GM21529 (cell line): ENCODE measurements around the gene PDCD1.
A peak's percentile ranks its signal among the peaks of the same experiment; 100 is the strongest.
"Not testable (repeated sequence)": the region's sequence is repeated elsewhere in the genome, so short reads cannot be mapped to it uniquely, and the experiment has no call there.

Experiments
- ATAC-seq: cut with Tn5 transposase; IDR thresholded peaks from one replicate; pipeline ENCODE4 v1.9.1; 2021; ENCODE audit not compliant: unreplicated experiment

PDCD1 gene

GRCh38 chr2:241858206-241859016, at the start of gene PDCD1:
TSS of gene PDCD1 (minus strand) at chr2:241858894. CDS start at chr2:241858838, 56 bp downstream.
- peak; percentile 47 for ATAC-seq

- not testable (repeated sequence) for ATAC-seq
Observed at GRCh38 chr2:241907831-241908230, 49.1 kb upstream of the PDCD1 start.

GRCh38 chr2:241906826-241907570, 48.3 kb upstream of the PDCD1 start:
- ATAC-seq = no peak

- ATAC-seq = not testable (repeated sequence)
Observed at GRCh38 chr2:241906378-241906770, 47.7 kb upstream of the PDCD1 start.

GRCh38 chr2:241905716-241906377, 47.2 kb upstream of the PDCD1 start:
- no peak for ATAC-seq

GRCh38 chr2:241904791-241905710, 46.4 kb upstream of the PDCD1 start:
- ATAC-seq = no peak

GRCh38 chr2:241904011-241904718, 45.5 kb upstream of the PDCD1 start:
- ATAC-seq = no peak

- no peak for ATAC-seq
Observed at GRCh38 chr2:241903121-241904010, 44.7 kb upstream of the PDCD1 start.

GRCh38 chr2:241902357-241902991, 43.8 kb upstream of the PDCD1 start:
- ATAC-seq = no peak

- no peak for ATAC-seq
Observed at GRCh38 chr2:241901500-241902351, 43.0 kb upstream of the PDCD1 start.

- ATAC-seq = no peak
Observed at GRCh38 chr2:241901018-241901380, 42.3 kb upstream of the PDCD1 start.

GRCh38 chr2:241900251-241901017, 41.7 kb upstream of the PDCD1 start:
- no peak for ATAC-seq

- no peak for ATAC-seq
Observed at GRCh38 chr2:241898463-241899270, 40.0 kb upstream of the PDCD1 start.

- no peak for ATAC-seq
Observed at GRCh38 chr2:241897231-241897916, 38.7 kb upstream of the PDCD1 start.

- no peak for ATAC-seq
Observed at GRCh38 chr2:241896746-241897201, 38.1 kb upstream of the PDCD1 start.
